Activated T-helper 9 cell treated with anti-CD3 and anti-CD28 coated beads, Interleukin-2, amount 50 U/mL, for 16 hours (primary cell): ENCODE results near the gene ALDH1L2.

Experiments
- DNase-seq: peaks from one replicate; pipeline ENCODE4 v3.0.0-alpha.2; 2020; ENCODE audit warnings: low read depth

The ALDH1L2 gene

DNA sequence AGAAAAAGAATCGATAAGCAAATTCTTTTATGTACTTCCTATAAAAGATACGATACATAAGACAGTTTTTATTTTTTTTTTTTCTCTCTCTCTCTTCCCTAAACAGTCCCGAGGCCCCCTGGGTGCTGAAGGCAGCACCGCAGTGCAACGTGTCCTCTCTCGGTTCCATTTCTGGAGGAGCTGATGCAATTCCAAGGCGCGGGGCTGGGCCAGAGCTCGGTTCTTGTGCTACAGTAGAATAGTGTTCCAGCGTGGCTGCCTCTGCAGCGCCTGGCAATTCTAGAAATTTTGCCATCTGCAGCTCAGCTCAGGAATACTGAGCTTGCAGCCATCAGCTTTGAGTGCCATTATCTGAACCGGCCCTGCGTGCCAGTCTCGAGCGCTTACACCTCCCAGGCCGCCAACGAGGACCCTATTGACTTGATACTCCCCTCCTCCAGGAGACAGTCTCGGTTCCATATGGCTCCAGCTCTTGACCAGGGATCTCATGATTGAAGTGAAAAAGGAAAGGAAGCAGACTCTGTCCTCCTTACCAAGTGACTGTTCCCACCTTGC is 630 bp downstream of the ALDH1L2 start:
- DNase-seq, result no peak

DNA sequence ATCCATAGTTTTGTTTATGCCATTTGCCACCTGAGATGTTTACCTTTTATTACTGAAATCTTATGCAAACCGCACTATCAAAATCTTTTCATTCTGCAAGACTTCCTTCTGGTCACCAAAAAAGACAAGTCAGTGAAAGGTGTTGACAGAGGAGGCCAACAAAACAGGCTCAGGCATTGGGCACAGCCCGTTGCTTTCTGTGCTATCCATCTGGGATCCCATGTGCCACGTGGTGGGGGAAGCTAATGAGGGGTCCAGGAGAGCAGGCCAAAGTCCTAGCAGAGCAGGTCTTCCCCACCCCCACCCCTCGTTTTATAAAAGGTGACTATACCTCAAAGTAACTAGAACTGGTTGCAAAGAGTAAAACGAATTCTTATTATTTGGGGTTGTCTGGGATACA is 1.2 kb downstream of the ALDH1L2 start:
- DNase-seq, result no peak

DNA sequence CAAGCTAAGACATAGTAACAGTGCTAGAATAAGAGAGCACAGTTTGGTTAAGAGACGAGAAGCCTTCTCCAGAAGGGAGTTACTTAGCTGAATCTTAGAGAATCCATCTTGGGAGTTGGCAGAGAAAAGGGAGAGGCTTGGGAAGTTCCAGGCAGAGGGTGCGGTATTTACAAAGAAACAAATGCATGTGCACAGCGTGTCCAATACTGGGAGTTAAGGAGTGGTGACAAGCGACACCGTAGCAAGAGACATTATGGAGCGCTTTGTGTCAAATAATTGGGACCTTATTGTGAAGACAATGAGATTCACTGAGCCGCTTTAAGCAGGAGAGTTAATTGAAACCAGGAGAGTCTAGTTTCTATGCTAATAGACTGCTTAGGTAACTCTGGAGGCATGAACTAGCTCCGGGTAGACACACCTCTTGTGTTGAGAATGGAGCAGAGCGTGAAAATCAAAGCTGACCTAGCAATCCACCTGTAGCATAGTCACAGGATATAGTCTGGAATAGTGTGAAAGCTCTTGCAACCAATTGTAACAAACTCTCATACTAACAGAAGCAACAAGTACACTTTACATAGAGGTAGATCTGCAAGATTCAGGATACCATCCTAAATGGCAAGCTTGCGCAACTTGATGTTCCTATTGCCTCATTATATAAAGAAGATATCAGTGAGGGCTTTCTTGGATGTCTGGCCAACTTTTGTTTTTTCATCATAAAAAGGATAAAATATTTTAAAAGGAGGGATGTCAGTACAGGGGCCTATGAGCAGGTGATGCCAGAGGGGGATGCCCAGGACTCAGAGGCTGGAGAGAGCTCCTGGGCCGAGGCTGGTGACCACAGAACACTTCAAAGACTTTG is 5.3 kb downstream of the ALDH1L2 start:
- DNase-seq, result no peak

DNA sequence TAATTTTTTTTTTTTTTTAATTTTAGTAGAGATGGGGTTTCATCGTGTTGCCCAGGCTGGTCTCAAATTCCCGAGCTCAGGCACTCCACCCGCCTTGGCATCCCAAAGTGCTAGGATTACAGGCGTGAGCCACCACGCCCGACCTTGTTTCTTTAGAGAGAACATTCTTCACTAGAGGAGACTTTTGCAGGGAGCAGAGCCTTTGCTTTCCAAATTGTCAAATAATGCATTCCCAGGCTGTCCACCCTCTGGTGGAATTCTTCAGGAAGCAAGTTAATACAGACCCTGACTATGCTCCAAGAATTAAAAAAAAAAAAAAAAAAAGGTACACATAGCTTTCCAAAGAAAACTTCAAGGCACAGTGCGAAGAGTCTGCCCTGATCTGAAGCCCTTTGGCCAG is 6.8 kb downstream of the ALDH1L2 start:
- DNase-seq, result no peak

DNA sequence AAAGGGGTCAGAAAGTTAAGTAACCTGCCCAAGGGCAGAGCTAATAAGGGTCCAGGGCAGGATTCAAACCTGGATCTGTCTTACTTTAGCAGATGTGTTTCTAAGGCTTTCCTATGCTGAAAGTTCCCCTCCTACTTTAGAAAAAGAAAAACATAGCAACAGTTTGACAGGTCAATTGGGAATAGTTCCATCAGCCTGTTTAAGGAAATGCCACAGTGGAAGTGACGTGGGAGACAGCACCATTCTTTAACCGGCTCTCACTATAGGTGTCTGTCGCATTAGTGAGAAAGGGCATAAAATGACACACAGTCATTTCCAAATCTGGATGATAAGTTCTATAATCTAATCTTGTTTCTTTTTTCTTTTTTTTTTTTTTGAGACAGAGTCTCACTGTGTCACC is 7.3 kb downstream of the ALDH1L2 start:
- DNase-seq, result no peak

DNA sequence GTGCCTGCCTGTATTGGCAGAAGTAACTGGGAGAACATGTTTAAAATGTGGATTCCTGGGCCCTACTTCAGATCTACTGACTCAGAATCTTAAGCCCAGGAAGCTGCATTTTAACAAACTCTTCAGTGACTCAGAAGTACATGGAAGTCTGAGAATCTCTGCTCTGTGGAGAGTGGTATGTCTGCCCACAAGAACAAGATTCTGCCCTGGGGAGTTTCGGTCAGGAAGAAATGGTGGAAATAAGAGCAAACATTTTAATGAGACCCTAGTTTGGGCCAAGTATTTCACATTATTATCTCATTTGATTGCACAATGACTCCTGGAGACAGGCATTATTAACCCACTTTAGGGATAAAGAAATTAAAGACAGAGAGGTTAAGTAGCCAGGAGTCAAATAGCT is 8.2 kb downstream of the ALDH1L2 start:
- DNase-seq, result no peak

DNA sequence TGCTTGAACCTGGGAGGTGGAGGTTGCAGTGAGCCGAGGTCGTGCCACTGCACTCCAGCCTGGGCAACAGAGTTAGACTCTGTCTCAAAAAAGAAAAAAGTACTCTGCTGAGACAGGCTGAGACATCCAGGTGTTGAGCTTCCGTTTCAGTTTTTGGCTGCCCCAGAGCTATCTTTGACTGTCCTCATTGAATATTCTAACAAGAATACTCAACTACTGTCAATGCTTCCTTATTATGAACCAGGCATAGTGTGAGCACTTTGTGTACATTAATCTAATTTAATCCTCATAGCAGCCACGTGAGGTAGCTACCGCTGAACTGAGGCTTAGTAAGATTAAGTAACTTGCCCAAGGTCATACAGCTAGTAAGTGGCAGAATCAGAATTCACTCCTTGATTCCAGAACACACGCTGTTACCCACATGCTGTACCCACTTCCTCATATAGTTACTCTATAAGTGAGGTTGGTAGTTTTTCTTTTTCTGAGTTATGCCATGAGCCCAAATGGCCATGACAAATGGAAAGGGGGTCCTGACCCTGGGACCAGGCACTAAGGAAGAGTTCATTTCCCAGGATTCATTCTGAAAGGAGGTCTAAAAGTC is 11.3 kb downstream of the ALDH1L2 start:
- no peak for DNase-seq

DNA sequence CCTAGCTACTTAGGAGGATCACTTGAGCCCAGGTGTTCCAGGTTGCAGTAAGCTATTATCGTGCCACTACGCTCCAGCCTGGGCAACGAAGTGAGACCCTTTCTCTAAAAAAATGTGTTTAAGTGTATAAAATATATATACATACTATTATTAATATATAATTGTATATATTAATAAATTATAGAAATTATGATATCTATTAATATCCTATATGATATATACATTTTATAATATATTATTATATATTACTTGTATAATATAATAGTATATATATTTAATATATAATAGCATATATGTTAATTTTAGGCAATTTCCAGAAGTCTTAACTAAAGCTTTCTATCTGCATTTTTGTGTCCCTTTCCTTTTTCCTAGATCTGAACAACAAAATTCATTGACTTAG is 12.3 kb downstream of the ALDH1L2 start:
- DNase-seq, result no peak

DNA sequence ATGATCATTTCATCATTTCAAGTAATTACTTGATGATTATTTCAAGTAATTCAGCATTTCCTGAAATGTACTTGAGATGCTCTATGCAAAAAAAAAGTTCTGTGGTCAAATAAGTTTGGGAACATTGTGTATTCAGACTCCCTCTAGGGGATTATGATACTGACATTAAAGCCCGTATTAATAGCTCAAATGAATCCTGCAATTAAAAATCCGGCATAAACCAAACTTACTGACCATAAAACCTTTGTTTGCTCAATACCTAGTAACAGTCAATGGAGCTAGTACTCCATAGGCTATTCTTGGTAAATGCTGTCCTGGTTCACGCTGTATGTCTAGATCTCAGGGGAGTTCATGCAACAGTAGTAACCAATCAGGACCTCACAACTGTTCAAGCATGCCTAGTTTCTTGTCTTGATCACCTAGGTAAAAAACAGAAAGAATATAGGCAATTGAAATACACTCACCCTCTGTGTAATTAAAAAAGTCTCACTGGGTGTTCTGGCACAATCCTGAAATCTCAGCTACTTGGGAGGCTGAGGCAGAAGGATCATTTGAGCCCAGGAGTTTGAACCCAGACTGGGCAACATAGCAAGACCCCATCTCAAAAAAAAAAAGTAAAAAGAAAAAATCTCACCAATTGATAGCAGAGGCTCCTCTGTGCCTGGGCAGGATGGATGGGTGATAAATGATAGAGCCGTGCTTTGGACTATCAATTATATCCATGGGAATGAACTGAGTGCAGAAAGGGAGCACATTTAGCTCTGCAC is 14.1 kb downstream of the ALDH1L2 start:
- no peak for DNase-seq

DNA sequence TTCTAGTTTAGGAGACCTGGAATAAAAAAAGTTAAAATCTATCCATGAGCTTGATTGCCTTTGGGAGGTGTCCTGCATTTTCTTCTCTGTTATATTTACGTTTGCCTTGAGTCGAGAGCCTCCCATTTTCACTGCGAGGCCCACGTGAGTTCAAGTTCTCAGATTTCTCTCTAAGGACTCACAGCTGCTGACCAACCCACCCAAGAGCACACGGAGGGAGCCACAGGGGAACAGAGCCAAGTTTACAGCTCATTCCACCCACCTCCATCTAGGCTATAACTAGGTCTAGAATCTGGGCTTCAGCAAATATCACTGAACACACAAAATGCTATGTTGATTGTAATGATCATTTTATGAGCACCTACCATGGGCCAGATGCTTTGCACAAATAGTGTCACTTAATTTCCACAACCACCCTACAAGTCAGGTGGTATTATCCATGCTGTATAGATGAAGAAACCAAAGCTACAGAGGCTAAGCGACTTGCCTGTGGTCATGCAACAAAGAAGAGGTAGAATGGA is 16.7 kb downstream of the ALDH1L2 start:
- no peak for DNase-seq

DNA sequence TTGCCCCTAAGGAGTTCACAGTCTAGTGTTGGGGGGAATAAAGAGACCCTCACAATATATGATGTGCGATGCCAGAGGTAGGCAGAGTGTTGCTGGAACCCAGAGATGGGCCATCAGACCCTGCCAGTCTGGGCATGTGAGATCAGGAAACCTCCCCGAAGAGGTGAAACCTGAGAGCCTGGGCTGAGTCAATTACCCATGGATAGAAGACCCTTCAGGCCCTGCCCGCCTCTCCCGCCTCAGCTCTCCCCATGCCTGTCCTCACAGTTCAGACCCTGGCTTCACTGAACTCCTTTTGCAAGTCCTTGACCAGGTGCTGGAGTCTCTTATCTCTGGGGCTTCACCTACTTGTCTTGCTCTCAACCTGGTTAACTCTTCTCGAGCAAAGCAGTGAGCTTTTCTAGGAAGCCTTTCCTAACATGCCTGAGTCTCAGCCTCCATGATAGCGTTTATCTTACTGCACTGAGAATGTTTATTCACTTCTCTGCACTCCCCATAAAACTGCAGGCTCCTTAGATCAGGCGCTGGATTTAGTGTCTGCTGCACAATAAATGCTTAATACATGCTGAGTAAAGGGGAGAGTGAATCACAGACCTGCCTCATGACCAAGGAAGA is 19.6 kb downstream of the ALDH1L2 start:
- DNase-seq, result no peak

DNA sequence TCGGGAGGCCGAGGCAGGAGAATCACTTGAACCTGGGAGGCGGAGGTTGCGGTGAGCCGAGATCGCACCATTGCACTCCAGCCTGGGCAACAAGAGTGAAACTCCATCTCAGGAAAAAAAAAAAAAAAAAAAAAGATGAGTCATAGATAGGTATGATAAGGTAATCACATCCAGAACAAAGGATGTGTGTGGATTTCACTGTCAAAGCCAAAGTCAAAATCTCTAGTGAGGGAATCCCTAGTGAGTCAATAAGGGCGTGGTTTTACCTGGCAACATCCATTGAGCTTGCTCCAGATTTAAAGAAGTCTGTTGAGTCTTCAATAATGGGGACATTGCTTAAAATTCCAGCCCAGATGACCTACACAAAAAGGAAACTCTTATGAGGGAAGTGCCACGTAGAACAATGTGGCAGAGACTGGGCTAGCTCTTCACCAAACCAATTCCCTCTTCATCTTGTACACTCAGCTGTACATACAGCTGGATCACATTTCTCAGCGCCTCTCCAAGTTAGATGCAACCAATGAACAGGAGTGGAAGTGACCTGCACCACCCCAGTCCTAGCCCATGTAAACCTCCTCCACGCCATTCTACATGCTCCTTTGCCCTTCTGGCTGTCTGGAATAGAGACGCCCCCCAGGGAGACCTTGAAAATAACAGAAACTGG is 23.4 kb downstream of the ALDH1L2 start:
- no peak for DNase-seq

DNA sequence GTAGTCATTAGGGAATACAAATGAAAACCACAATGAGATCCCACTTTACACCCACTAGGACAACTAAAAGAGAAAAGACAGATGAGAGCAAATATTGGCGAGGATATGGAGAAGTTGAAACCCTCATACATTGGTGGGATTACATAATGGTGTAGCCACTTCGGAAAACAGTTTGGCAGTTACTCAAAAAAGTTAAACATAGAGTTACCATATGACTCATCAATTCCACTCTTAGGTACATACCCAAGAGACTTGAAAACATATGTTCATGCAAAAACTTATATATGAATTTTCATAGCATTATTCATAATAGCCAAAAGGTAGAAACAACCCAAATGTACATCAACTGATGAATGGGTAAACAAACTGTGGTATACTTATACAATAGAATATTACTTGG is 27.1 kb downstream of the ALDH1L2 start:
- no peak for DNase-seq

DNA sequence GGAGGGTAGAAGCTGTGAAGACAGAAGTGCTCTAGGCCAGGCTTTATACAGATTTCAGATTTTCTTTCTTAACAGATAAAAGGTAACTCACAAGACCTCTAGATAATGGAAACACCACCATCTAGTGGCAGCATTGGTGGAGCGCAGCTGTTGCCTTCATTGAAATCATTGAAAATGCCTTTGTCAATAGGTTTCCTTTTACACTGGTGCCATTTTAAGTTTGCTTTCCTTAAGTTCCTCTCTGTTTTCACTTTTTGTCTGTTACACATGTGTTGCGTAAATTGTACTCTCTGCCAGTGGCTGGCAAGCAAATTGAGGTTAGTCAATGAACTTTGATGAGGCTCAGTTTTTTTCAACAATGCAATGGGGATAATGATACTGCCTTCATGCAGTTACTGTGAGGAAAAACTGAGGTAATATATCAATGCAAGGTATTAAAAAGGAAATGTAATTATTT is 31.1 kb downstream of the ALDH1L2 start:
- DNase-seq, result peak; percentile 50

DNA sequence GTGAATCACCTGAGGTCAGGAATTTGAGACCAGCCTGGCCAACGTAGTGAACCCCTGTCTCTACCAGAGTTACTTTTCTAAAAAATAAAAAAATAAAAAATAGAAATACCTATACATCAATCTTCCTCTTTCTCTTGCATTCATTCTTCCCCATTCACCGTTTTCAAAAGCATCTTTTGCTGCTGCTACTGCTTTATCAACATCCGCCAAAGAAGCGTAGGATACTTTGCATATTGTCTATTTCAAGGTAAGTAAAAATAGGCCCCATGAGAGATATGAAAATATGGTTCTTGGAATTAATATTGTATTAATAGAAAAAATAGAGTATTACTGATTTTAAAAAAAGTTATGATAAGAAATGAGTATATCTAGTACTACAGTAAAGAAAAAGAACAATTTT is 32.3 kb downstream of the ALDH1L2 start:
- no peak for DNase-seq

DNA sequence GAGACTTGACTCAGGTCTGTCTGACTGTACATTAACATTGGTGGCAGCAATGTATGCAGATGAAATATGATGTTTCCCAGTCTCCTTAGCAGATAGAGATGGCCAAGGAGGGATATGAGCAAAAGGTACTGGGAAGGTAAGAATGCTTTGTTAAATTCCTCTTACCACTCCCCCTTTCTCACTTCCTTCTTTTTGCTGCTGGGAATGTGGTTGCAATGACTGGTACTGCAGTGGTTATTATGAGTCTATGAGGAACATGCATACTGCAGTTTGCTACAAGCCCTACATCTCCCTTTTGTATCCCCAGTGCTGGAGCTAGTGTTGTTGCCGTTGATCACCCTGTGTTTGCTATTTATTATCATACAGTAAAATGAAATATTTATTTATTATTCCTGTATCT is 35.9 kb downstream of the ALDH1L2 start:
- DNase-seq, result no peak

DNA sequence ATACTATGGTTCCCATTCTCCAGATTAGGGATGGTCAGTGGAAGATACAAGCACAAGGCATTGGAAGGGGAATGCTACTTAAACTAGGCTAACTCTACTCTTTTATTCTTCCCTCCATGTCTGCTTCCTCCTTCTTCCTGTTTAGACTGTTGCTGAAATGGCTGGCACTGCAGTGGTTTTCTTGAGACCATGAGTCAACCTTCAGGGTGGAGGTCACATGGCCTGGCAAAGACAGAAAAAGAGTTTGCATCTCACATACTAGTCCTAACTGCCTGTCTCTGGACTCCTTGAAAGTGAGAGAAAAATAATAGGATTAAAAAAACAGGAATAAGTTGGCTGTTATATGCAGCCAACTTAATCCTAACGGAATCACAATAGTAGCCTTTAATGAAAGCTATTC is 37.0 kb downstream of the ALDH1L2 start:
- no peak for DNase-seq

DNA sequence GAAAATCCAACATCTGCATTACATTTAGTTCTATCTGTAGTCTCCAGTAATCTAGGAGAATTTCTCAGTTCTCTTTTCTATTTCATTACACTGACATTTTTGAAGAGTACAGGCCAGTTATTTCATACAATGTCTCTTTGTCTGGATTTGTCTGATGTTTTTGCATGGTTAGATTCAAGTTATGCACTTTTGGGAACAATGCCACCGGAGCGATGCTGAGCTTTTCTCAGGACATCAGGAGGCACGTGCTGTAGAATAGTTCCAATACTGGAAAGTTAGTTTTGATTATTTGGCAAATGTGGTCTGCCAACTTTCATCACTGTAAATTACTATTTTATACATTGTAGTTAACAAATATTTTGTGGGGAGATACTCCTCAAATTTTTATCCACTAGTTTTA is 43.1 kb downstream of the ALDH1L2 start:
- DNase-seq, result no peak

DNA sequence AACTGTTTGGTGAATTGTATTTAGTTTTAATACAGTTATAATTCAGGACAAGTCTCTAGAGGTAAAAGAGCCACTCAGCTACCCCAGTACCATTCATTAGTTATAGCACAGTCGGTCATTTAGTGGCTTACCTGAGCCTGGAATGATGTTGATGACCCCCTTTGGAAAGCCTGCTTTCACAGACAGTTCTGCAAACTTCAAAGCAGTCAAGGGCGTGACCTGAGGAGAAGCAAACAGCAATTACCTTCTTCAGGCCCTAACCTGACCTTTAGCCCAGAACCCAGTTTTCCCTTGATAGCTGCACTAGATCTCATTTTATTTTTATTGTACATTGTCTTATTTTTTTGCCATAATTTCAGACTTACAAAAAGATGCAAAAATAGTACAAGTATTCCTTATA is 43.8 kb downstream of the ALDH1L2 start:
- DNase-seq, result no peak

DNA sequence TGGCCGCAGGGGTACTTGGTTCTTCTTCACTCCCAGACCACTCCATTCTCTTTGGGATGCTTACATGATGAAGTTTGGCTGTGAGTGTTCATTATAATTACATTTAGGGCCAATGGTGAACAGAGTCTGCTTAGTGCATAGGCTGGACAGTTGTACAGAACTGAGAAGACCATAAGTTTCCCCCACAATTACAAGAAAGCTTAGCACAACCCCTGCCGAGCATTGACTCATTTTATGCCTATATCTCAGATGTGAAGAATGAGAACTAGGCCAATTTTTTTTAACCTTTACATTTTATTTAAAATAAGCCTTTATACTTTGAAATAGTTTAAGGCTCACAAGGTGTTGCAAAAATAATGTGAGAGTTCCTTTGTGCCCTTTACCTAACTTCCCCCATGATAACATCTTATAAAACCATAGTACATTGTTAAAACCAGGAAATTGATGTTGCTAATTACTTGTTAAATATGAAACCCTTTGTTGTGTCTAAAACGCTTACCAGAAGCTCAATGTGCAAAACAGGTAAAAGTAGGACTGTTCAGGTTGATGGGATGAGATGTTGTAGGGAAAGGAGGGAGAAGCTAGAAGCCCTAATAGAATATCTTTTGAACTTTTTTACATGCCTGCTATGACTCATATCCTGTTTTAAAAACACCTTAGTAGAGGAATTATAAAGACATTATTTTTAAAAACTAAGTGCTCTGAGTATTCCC is 47.2 kb downstream of the ALDH1L2 start:
- no peak for DNase-seq

DNA sequence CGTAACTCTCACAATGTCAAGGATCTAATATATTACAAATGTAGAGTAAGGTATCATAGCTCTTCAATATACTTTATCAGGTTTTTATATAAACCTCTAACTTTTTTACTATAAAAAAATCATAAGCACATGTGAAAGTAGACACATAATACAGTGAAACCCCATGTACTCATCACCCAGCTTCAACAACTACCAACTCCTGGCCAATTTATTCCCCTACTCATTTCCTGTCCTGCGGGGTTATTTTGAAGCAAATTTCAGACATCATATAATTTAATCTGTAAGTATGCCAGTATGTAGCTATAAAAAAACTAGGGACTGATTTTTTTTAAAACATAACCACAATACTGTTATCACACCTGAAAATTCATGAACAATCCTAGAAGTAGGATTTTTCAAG is 50.4 kb downstream of the ALDH1L2 start:
- DNase-seq, result no peak
